ENCODE results near the gene DTNA.
A peak's percentile ranks its signal among the peaks of the same experiment; 100 is the strongest.

DTNA gene

DNA sequence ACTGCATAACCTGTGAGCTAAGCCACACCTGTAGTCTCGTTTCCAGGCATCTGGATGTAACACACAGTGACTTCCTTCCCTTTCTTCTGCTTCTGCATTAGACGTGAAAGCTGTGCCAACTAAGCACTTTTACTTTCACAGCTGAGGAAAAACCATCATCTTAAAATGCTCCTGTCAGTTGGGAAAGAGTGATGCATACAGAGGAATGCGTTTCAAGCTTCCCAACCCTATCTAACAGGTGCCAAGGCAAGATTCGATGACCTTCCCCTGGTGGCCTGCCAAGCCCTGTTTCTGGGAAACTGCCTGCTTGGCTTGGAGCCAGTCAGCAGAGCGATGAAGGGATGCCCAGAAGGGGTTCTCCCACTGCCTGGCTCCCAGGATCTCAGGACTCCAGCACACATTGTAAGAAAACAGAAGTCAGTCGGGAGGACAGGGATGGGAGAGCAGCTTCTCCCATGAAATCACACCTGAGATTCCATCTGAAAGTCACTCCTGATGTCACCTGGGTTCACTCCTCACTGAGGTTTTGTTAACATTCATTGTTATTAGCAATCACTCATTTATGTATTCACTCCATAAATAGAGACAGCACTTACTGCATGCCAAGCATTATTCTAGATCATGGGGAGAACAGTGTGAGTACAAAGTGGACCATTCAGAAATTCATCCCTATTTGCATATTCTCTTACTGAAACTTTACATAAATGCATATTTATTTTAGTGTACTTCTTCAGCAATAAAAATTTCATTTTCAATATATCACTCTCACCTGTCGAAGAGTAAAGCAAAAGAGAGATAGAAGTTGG lies 64.1 kb downstream of the DTNA start:
- DNase-seq, result no peak

DNA sequence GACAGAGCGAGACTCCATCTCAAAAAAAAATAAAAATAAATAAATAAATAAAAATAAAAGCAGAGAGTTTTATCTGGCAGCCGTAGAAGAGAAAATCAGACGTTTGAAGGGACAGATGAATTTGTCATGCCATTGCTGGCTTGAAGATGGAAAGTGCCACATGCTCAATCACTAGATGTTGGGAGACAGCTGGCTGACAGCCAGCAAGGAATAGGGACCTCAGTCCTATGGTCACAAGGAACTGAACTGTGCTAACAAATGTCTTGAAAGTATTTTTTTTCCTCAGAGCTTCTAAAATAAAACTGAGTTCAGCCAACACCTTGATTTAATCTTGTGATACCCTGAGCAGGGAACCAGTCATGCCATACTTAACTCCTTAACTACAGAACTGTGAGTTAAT lies 65.4 kb downstream of the DTNA start:
- DNase-seq, result no peak

- DNase-seq, result no peak
Observed at GRCh38 chr18:34779112-34779511, 69.0 kb downstream of the DTNA start.

DNA sequence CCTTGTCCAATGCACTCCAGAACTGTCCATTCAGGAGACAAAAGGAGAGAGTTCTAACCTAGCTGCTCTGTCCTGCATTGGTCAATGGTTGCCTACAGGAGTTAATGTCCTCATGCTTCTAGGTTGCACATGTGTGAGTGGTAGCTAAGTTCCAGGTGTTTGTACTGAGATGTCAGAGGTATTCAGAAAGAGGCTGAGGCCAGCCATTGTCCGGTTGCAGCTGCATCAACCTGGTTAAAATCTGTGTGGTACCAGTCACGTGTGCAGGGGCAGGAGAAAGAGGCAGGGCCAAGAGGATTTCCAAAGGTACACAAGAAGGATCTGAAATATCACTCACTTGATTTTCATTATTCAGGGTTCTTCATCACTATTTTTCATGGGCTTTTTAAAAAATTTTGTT lies 70.8 kb downstream of the DTNA start:
- DNase-seq, result no peak

- no peak for DNase-seq
Observed at GRCh38 chr18:34783501-34783900, 73.4 kb downstream of the DTNA start.

GRCh38 chr18:34786162-34786741 lies 76.2 kb downstream of the DTNA start:
- DNase-seq, result no peak

- peak; percentile 39 for DNase-seq
Observed at GRCh38 chr18:34787931-34788532, 77.9 kb downstream of the DTNA start.

DNA sequence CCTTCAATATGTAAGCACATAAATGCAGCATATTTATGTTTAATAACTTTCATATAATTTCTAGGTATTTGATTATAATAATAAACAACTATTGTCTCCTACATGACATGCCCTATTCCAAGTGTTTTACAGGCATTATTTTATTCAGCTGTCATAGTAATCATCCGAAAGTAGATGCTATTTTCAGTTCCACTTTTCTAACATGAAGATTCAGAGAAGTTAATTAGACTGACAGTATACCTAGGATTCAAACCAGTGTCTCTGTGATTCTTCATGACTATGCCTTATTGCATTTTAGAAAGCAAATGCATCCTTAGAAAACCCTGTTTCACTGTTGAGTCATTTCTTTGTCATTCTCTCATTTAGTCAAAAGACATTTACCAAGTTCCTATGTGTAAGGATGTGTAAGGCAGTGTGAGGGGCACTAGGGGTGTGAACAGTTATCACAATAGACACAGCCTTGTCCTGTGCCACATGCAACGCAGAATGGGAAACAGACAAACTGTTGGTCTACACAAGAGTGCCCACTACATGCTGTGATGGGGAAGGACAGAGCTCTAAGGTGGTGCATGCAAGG lies 79.8 kb downstream of the DTNA start:
- DNase-seq, result no peak

DNA sequence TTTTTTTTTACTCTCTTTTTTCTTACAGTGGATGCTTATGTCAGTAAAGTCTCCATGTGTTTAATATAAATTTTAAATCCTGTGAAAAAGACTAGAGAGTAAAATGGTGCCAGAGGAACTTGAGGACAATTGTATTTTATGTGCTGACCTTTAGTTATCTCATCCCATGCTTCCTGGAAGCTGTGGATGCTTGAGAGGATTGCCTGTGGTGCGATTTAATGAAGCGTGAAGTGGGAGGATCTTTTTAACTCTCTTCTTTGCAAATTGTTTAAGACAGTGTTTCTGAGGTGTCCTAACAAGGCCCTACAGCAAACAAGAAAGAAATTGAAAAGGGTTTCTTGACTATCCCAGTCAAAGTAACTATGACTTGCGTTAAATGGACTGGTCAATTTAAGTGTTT lies 84.2 kb downstream of the DTNA start:
- no peak for DNase-seq

GRCh38 chr18:34795070-34795732 lies 85.1 kb downstream of the DTNA start:
- DNase-seq, result no peak

DNA sequence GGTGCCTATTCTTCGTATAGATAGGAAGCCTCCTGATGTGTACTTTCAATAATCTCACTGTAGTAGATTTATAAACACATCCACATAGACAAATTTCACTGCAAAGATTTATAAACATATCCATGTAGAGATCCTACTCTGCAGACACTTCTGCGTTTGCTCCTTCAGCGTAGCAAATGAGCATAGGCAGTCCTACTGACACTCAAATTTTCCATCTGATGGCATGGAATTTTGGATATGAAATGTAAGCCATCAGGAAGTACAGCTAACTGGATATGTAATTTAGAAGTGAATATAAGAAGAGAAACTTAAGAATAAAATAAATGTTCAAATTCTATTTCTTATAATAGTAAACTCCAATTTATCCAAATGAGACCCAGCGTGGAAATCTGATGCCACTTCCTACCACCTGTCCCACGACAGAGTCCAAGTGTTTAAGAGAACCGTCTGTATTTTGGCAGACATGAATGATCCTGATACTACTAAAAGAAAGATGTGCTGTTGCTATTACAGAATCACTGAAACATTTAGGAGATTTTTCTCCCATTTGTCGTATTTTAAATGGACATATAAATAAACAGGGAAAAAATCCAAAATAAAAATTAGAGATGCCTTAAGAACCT lies 86.0 kb downstream of the DTNA start:
- no peak for DNase-seq

DNA sequence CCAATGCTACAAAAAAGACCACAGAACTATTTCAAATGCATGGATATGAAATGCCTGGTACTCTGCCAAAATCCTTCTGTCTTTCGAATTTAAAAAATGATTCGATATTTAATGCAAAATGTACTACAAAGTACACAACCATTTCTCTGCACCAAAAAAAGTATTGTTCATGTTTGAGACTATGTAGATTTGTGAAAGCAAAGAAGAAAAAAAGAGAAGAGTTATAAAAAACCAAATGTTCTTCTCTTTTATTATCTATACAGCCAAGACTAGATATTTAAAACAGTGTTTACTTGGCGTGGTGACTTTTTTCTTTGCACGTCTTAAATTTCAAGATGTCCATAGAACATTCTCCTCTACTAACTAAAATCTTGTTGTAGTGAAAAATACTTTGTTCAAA lies 89.2 kb downstream of the DTNA start:
- no peak for DNase-seq

DNA sequence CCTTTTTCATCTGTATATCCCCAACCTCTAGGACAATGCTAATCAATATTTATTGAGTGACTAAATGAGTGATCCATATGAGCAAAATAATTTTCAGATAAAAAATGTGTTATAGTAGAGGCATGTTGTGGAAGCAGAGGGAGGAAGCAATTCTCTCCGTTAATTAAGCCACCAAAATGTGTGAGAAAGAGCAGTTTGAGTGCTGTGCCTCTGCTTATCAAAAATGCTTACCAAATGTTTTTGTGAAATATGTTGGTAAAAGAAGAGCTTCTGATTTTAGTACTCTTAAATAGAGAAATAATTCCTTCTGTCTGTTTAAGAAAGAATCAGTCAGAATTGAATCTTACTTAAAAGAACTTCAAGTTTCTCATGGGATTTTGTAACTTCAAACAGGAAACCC lies 90.3 kb downstream of the DTNA start:
- no peak for DNase-seq

- DNase-seq, result no peak
Observed at GRCh38 chr18:34801774-34802173, 91.7 kb downstream of the DTNA start.

- no peak for DNase-seq
Observed at GRCh38 chr18:34802959-34803358, 92.9 kb downstream of the DTNA start.

DNA sequence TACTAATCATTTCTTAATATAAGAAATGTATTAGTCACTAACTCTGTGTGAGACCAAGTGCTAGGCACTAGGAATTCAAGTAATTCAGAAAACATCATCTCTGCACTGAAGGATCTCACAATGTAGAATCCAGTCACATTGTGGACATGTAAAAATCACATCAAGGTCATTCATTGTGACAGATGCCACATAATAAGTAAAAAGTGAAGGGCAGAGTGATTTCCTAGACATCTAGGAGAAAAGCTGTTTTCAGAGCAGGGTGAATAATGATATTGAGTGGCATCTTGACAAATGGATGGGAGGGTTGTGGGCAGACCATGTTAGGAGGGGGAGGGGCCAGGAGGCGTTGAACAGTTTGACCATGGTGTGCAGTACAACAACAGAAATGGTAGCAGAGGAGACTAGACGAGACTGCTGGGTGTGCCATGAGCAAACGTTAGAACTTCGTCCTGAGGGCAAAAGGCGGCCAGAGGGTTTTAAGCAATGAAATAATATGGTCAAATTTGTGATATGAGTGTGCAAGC lies 93.8 kb downstream of the DTNA start:
- DNase-seq, result no peak

- DNase-seq, result no peak
Observed at GRCh38 chr18:34805103-34805877, 95.2 kb downstream of the DTNA start.

- no peak for DNase-seq
Observed at GRCh38 chr18:34805878-34806351, 95.8 kb downstream of the DTNA start.

GRCh38 chr18:34806527-34806926 lies 96.4 kb downstream of the DTNA start:
- DNase-seq, result no peak

GRCh38 chr18:34807106-34807796 lies 97.2 kb downstream of the DTNA start:
- DNase-seq, result no peak

- DNase-seq, result no peak
Observed at GRCh38 chr18:34808389-34808788, 98.3 kb downstream of the DTNA start.
